RWPE2 (cell line): ENCODE data around the gene SLC6A4.

Experiments
- ATAC-seq: fragments of 200-7000 bp; cut with Tn5 transposase; 3 replicates; pipeline ENCODE4 v1.9.1; 2021; ENCODE audit warnings: low read depth
- DNase-seq: peaks from one replicate; pipeline ENCODE4 v3.0.0-alpha.2; 2020; ENCODE audit warnings: low spot score
- H3K27ac ChIP-seq: fragments of 450-650 bp; 2 replicates; pipeline ENCODE4 v1.5.1; 2017; ENCODE audit warnings: mild to moderate bottlenecking; ENCODE audit not compliant: poor library complexity, severe bottlenecking
- H3K27me3 ChIP-seq: fragments of 250-450 bp; sonication (Bioruptor Pico); 2 replicates; pipeline ENCODE4 v1.5.1; 2021; ENCODE audit warnings: mild to moderate bottlenecking, moderate library complexity; ENCODE audit not compliant: insufficient read depth, poor library complexity, severe bottlenecking
- H3K36me3 ChIP-seq: fragments of 250-450 bp; sonication (Bioruptor Pico); 2 replicates; pipeline ENCODE4 v1.5.1; 2020; ENCODE audit warnings: low read depth, mild to moderate bottlenecking, moderate library complexity
- H3K4me1 ChIP-seq: fragments of 250-450 bp; sonication (Bioruptor Pico); 2 replicates; pipeline ENCODE4 v1.5.1; 2021; ENCODE audit warnings: mild to moderate bottlenecking, moderate library complexity; ENCODE audit not compliant: insufficient read depth, poor library complexity, severe bottlenecking
- H3K4me3 ChIP-seq: fragments of 250-450 bp; sonication (Bioruptor Pico); 2 replicates; pipeline ENCODE4 v1.5.1; 2021; ENCODE audit warnings: mild to moderate bottlenecking, moderate library complexity; ENCODE audit not compliant: severe bottlenecking
- H3K9me3 ChIP-seq: fragments of 250-450 bp; sonication (Bioruptor Pico); 2 replicates; pipeline ENCODE4 v1.5.1; 2021; ENCODE audit warnings: mild to moderate bottlenecking, moderate library complexity; ENCODE audit not compliant: severe bottlenecking
- TF ChIP-seq, protein P1 (sequence below): fragments of 450-650 bp; IDR thresholded peaks from one replicate; pipeline ENCODE4 v1.5.1; 2017; ENCODE audit warnings: mild to moderate bottlenecking, moderate library complexity; ENCODE audit not compliant: poor library complexity, severe bottlenecking

The SLC6A4 gene

GRCh38 chr17:30241051-30241450 lies 5.6 kb upstream of the SLC6A4 start:
- peaks cover 8% of the 10 kb centered on the region for H3K27me3 ChIP-seq
- DNase-seq, result no peak
- no peak for ATAC-seq
- no peaks in the 10 kb centered on the region for H3K36me3 ChIP-seq
- no peaks in the 10 kb centered on the region for H3K9me3 ChIP-seq
- TF ChIP-seq, protein P1, sequence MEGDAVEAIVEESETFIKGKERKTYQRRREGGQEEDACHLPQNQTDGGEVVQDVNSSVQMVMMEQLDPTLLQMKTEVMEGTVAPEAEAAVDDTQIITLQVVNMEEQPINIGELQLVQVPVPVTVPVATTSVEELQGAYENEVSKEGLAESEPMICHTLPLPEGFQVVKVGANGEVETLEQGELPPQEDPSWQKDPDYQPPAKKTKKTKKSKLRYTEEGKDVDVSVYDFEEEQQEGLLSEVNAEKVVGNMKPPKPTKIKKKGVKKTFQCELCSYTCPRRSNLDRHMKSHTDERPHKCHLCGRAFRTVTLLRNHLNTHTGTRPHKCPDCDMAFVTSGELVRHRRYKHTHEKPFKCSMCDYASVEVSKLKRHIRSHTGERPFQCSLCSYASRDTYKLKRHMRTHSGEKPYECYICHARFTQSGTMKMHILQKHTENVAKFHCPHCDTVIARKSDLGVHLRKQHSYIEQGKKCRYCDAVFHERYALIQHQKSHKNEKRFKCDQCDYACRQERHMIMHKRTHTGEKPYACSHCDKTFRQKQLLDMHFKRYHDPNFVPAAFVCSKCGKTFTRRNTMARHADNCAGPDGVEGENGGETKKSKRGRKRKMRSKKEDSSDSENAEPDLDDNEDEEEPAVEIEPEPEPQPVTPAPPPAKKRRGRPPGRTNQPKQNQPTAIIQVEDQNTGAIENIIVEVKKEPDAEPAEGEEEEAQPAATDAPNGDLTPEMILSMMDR, result no peak
- H3K27ac ChIP-seq, result no peak overlapping the region
- H3K4me1 ChIP-seq, result peaks cover 6% of the 10 kb centered on the region
- H3K4me3 ChIP-seq, result no peak overlapping the region

- Histone ChIP-seq H3K4me1 (peaks cover 4% of the 10 kb centered on the region), H3K4me3 (no peak overlapping the region), H3K27me3 (peaks cover 17% of the 10 kb centered on the region), H3K9me3 (no peaks in the 10 kb centered on the region), H3K36me3 (no peaks in the 10 kb centered on the region), H3K27ac (no peak overlapping the region)
- TF ChIP-seq, protein P1, result no peak
- DNase-seq, result no peak
- no peak for ATAC-seq
These were observed 4.7 kb upstream of the SLC6A4 start for GRCh38 chr17:30240177-30240576.

- no peak overlapping the region for H3K4me3 ChIP-seq
- no peak for ATAC-seq
- peaks cover 28% of the 10 kb centered on the region for H3K27me3 ChIP-seq
- no peaks in the 10 kb centered on the region for H3K36me3 ChIP-seq
- H3K9me3 ChIP-seq, result no peaks in the 10 kb centered on the region
- H3K4me1 ChIP-seq, result no peaks in the 10 kb centered on the region
- no peak overlapping the region for H3K27ac ChIP-seq
- TF ChIP-seq, protein P1, result no peak
- DNase-seq, result no peak
These were observed 3.6 kb upstream of the SLC6A4 start for GRCh38 chr17:30239089-30239462.

DNA sequence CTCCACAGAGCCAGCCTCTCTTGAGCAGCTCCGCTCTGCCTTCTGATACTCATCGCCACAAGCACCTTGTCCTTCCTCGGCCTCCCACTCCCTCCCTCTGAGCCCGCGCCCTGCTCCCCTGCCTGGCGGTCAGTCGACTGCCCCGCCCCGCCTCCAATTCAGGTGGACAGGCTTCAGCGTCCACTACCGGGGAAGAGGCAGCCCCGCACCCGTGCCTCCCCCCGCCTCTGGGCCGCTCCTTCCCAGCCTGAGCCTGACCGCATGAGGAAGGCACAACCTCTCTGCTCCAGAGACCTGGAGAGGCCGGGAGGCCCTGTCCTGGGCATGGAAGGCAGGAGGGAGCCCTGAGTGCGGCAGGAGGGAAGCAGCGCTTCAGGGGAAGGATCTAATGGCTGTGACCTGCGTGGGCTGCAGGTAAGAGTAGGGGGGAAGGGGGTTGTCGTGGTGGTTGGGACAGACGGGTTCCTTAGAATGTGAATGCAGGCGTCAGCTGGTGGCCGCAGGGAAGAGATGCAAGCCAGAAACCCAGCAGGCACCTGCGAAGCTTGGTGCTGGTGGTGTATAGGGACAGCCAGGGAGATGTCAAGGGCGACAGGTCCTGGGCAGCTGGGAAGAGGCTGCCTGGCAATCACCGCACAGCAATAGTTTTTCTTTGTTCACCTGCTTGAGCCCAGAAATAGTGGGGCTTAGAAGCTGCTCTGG lies 3.0 kb upstream of the SLC6A4 start:
- Histone ChIP-seq H3K4me1 (no peaks in the 10 kb centered on the region), H3K9me3 (no peaks in the 10 kb centered on the region), H3K4me3 (no peak overlapping the region), H3K27ac (no peak overlapping the region), H3K36me3 (no peaks in the 10 kb centered on the region), H3K27me3 (peaks cover 33% of the 10 kb centered on the region)
- DNase-seq, result no peak
- TF ChIP-seq, protein P1, result no peak
- ATAC-seq, result no peak

GRCh38 chr17:30238003-30238344 lies 2.5 kb upstream of the SLC6A4 start:
- Histone ChIP-seq H3K27me3 (peaks cover 34% of the 10 kb centered on the region), H3K4me3 (no peak overlapping the region)

More at GRCh38 chr17:30238003-30238344, 2.5 kb upstream of the SLC6A4 start:
- TF ChIP-seq, protein P1, result no peak
- Histone ChIP-seq H3K27ac (no peak overlapping the region), H3K4me1 (no peaks in the 10 kb centered on the region), H3K36me3 (no peaks in the 10 kb centered on the region), H3K9me3 (no peaks in the 10 kb centered on the region)
- DNase-seq (no peak), ATAC-seq (no peak)
